ENCODE measurements around the gene ARHGAP31.

DNA sequence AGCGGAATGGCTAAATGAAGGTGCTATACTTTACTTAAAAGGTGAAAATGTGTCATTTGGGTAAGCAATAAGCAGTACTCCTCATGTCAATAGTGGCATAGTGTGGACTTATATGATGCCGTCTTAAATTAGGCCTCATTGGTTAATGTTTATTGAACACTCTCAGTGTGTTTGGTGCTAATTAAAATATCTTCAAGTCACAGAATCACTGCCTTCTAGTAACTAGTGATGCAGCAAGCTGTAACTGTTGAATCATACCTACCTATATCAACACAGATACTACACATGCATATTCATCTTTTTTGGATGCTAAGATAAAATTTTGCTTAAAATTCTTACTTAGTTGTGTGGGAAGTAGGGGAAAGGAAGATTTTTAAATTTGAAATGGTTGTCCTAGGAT lies 30.7 kb downstream of the ARHGAP31 start:
- TF ChIP-seq ELF4 (IDR thresholded peaks at IDR 0.05) (no peak), ZNF384 (IDR thresholded peaks at IDR 0.05) (no peak), ARNT (IDR thresholded peaks at IDR 0.05) (no peak), LEF1 (IDR thresholded peaks at IDR 0.05; ENCODE audit: borderline replicate concordance) (no peak), BHLHE40 (IDR thresholded peaks at IDR 0.05; ENCODE audit: borderline replicate concordance) (no peak), SUZ12 (IDR thresholded peaks at IDR 0.05) (no peak), FOXK2 (IDR thresholded peaks at IDR 0.05) (no peak), FOXM1 (IDR thresholded peaks at IDR 0.05; ENCODE audit: borderline replicate concordance) (no peak), NFRKB (IDR thresholded peaks at IDR 0.05) (no peak), CTBP1 (IDR thresholded peaks at IDR 0.05; ENCODE audit: borderline replicate concordance) (no peak), TARDBP (IDR thresholded peaks at IDR 0.05) (no peak), FOXA1 (IDR thresholded peaks at IDR 0.05) (no peak)

Measured in HEK293T (cell line).